IMR-90 (cell line): ENCODE results near the gene RGMA. TPM values are rescaled to one million over a fixed set of nuclear protein-coding genes. Genes with fewer than 3 reads are reported as not detected.

Experiments
- ATAC-seq: fragments of 200-7000 bp; cut with Tn5 transposase; 2 replicates; pipeline ENCODE4 v1.9.1; 2020; ENCODE audit warnings: low read depth, mild to moderate bottlenecking, moderate library complexity
- BruUV-seq: library from RNA; stranded (reverse); fragments of 400-500 nt; replicated peaks from 2 replicates; lab custom pipeline; 2021; lab: Mats Ljungman, UMichigan
- CTCF ChIA-PET: fragments of 300-600 bp; formaldehyde crosslinking; extraction: SDS; loops from one replicate; lab custom pipeline; 2021; ENCODE audit warnings: antibody characterized with exemption; lab: Yijun Ruan, JAX
- POLR2A ChIA-PET: fragments of 300-600 bp; sonication (Branson Sonifier 250); formaldehyde crosslinking; loops from one replicate; lab custom pipeline; 2022; ENCODE audit warnings: antibody characterized with exemption; ENCODE audit not compliant: unreplicated experiment; lab: Charles Lee
- DNase-seq: peaks from one replicate; pipeline ENCODE4 v3.0.0; 2013
- H2AFZ ChIP-seq: replicated peaks from 2 replicates; pipeline ENCODE3; 2013; ENCODE audit warnings: low read length, mild to moderate bottlenecking; ENCODE audit not compliant: poor library complexity
- H2AK5ac ChIP-seq: 2 replicates; pipeline ENCODE4 v1.6.1; 2013; ENCODE audit warnings: low read depth, low read length, inconsistent platforms
- H2AK9ac ChIP-seq: replicated peaks from 2 replicates; pipeline ENCODE3; 2013; ENCODE audit warnings: mild to moderate bottlenecking, low read depth, low read length, moderate library complexity; ENCODE audit not compliant: poor library complexity
- H2BK120ac ChIP-seq: 2 replicates; pipeline ENCODE4 v1.6.1; 2013; ENCODE audit warnings: low read depth, low read length, inconsistent platforms
- H2BK15ac ChIP-seq: 3 replicates; pipeline ENCODE4 v1.6.1; 2013; ENCODE audit warnings: low read depth, low read length, inconsistent platforms
- H2BK20ac ChIP-seq: 2 replicates; pipeline ENCODE4 v1.6.1; 2013; ENCODE audit warnings: low read depth, mild to moderate bottlenecking, inconsistent platforms, low read length, moderate library complexity
- H2BK5ac ChIP-seq: 2 replicates; pipeline ENCODE4 v1.6.1; 2013; ENCODE audit warnings: mild to moderate bottlenecking, low read depth, low read length, inconsistent platforms; ENCODE audit not compliant: poor library complexity, severe bottlenecking
- H3K14ac ChIP-seq: replicated peaks from 2 replicates; pipeline ENCODE4 v1.6.1; 2013; ENCODE audit warnings: low read depth, low read length, inconsistent platforms
- H3K18ac ChIP-seq: 2 replicates; pipeline ENCODE4 v1.6.1; 2013; ENCODE audit warnings: low read depth, low read length, control low read depth
- H3K23ac ChIP-seq: 2 replicates; pipeline ENCODE4 v1.6.1; 2013; ENCODE audit warnings: low read depth, low read length, inconsistent platforms
- H3K27ac ChIP-seq: 2 replicates; pipeline ENCODE4 v1.5.1; 2013; ENCODE audit warnings: mild to moderate bottlenecking, control low read depth, low read length; ENCODE audit not compliant: insufficient read depth
- H3K27me3 ChIP-seq: 2 replicates; pipeline ENCODE4 v1.6.1; 2013; ENCODE audit warnings: low read length; ENCODE audit not compliant: control insufficient read depth, insufficient read depth
- H3K36me3 ChIP-seq: 2 replicates; pipeline ENCODE4 v1.6.1; 2013; ENCODE audit warnings: low read length, mixed read lengths; ENCODE audit not compliant: control insufficient read depth, insufficient read depth
- H3K4ac ChIP-seq: 2 replicates; pipeline ENCODE4 v1.6.1; 2013; ENCODE audit warnings: low read depth, low read length, inconsistent platforms
- H3K4me1 ChIP-seq: 2 replicates; pipeline ENCODE4 v1.6.1; 2013; ENCODE audit warnings: low read length, mixed read lengths; ENCODE audit not compliant: control insufficient read depth, insufficient read depth
- H3K4me2 ChIP-seq: 2 replicates; pipeline ENCODE4 v1.6.1; 2013; ENCODE audit warnings: low read depth, mild to moderate bottlenecking, control low read depth, low read length, moderate library complexity
- H3K4me3 ChIP-seq: 2 replicates; pipeline ENCODE4 v1.5.1; 2013; ENCODE audit warnings: low read depth, mild to moderate bottlenecking, control low read depth, low read length, moderate library complexity; ENCODE audit not compliant: insufficient read depth
- H3K56ac ChIP-seq: 2 replicates; pipeline ENCODE4 v1.6.1; 2013; ENCODE audit warnings: low read length, inconsistent platforms; ENCODE audit not compliant: insufficient read depth; ENCODE audit errors: extremely low read depth
- H3K79me1 ChIP-seq, 2 experiments: 2 replicates each; pipeline ENCODE4 v1.6.1; 2013; ENCODE audit warnings: low read length in 2 of 2, inconsistent platforms in 1 of 2, low read depth in 1 of 2
- H3K9ac ChIP-seq: 2 replicates; pipeline ENCODE4 v1.6.1; 2013; ENCODE audit warnings: low read depth, low read length, control low read depth
- H3K9me1 ChIP-seq: 2 replicates; pipeline ENCODE4 v1.6.1; 2013; ENCODE audit warnings: low read length, inconsistent platforms; ENCODE audit not compliant: insufficient read depth
- H3K9me3 ChIP-seq: 2 replicates; pipeline ENCODE4 v1.6.1; 2013; ENCODE audit warnings: low read length; ENCODE audit not compliant: control insufficient read depth, insufficient read depth
- H4K20me1 ChIP-seq: 2 replicates; pipeline ENCODE4 v1.6.1; 2013; ENCODE audit warnings: low read length, inconsistent platforms; ENCODE audit not compliant: insufficient read depth
- H4K5ac ChIP-seq: 2 replicates; pipeline ENCODE4 v1.6.1; 2013; ENCODE audit warnings: mild to moderate bottlenecking, low read depth, low read length, control low read depth
- H4K8ac ChIP-seq, 2 experiments: 2 replicates each; pipeline ENCODE4 v1.6.1; 2013; ENCODE audit warnings: low read depth in 2 of 2, low read length in 2 of 2, control low read depth in 1 of 2, inconsistent platforms in 1 of 2
- H4K91ac ChIP-seq: 2 replicates; pipeline ENCODE4 v1.6.1; 2013; ENCODE audit warnings: low read depth, low read length, inconsistent platforms; ENCODE audit not compliant: insufficient read depth
- BHLHE40 ChIP-seq: fragments of 150-350 bp; IDR thresholded peaks from 2 replicates; pipeline ENCODE4 v1.6.1; 2016; ENCODE audit warnings: mild to moderate bottlenecking, low read depth, low read length
- CEBPB ChIP-seq: IDR thresholded peaks from 2 replicates; pipeline ENCODE4 v1.6.1; 2012; ENCODE audit warnings: low read depth, low read length, improper control_type of control experiment
- CHD1 ChIP-seq: IDR thresholded peaks from 2 replicates; pipeline ENCODE4 v1.6.1; 2012; ENCODE audit warnings: low read depth, low read length, improper control_type of control experiment
- CTCF ChIP-seq: conservative IDR thresholded peaks from 2 replicates; pipeline ENCODE4 v1.5.1; 2012; ENCODE audit warnings: mild to moderate bottlenecking, low read depth, low read length, improper control_type of control experiment
- FOS ChIP-seq: fragments of 150-350 bp; IDR thresholded peaks from 2 replicates; pipeline ENCODE4 v1.6.1; 2016; ENCODE audit warnings: low read depth, low read length
- MAZ ChIP-seq: IDR thresholded peaks from 2 replicates; pipeline ENCODE4 v1.6.1; 2012; ENCODE audit warnings: low read depth, mild to moderate bottlenecking, low read length, improper control_type of control experiment, moderate library complexity, borderline replicate concordance
- MXI1 ChIP-seq: IDR thresholded peaks from 2 replicates; pipeline ENCODE4 v1.6.1; 2012; ENCODE audit warnings: low read depth, mild to moderate bottlenecking, low read length, moderate library complexity, borderline replicate concordance
- NFE2L2 ChIP-seq: fragments of 150-350 bp; IDR thresholded peaks from 2 replicates; pipeline ENCODE4 v1.6.1; 2016; ENCODE audit warnings: low read depth, mild to moderate bottlenecking, low read length
- RAD21 ChIP-seq: IDR thresholded peaks from 2 replicates; pipeline ENCODE4 v1.6.1; 2012; ENCODE audit warnings: low read length, improper control_type of control experiment
- RCOR1 ChIP-seq: IDR thresholded peaks from 2 replicates; pipeline ENCODE4 v1.6.1; 2012; ENCODE audit warnings: mild to moderate bottlenecking, low read length, improper control_type of control experiment; ENCODE audit not compliant: insufficient replicate concordance
- USF2 ChIP-seq: fragments of 150-350 bp; IDR thresholded peaks from 2 replicates; pipeline ENCODE4 v1.6.1; 2017; ENCODE audit warnings: mild to moderate bottlenecking, antibody characterized with exemption, low read length, low read depth
- WGBS, 2 experiments: methylation state at CpG; one replicate each; pipeline versions ENCODE4 v1.1.5 to v1.1.7; 2013; ENCODE audit warnings: missing lambda C conversion rate in 2 of 2; ENCODE audit not compliant: insufficient read length in 1 of 2; ENCODE audit errors: extremely low coverage in 2 of 2; 5-methylcytosine and 5-hydroxymethylcytosine counted together
- dilution Hi-C: fragments of 300-500 bp; cut with HindIII; formaldehyde crosslinking; loops from one replicate; pipeline ENCODE4 v1.14.3; 2018; ENCODE audit warnings: low sequenced_read_pairs; ENCODE audit not compliant: unreplicated experiment
- in situ Hi-C: fragments of 300-500 bp; cut with MboI; formaldehyde crosslinking; loops from 3 replicates; pipeline ENCODE4 v1.14.3; 2019; ENCODE audit warnings: low sequenced_read_pairs, inconsistent platforms, mixed read lengths
- intact Hi-C: fragments of 100-400 bp; cut with micrococcal nuclease; formaldehyde crosslinking; loops from 2 replicates; pipeline ENCODE4 v1.10.0; 2022
- polyA plus RNA-seq, 3 experiments: library from polyadenylated mRNA; depleted of rRNA; stranded (reverse); fragments of >200 nt; gene quantifications; 2 replicates each; pipeline ENCODE4 v1.2.3, GENCODE V29; 2012; ENCODE audit warnings: low replicate concordance in 1 of 3
- total RNA-seq: library from RNA; depleted of rRNA; stranded (reverse); fragments of >200 nt; gene quantifications from 2 replicates; pipeline ENCODE4 v1.2.3, GENCODE V29; 2012

The RGMA gene
- total and polyA plus RNA-seq, 2 of the 4 experiments (the other 2 are of a cell fraction) = 0.18 to 0.26 TPM

- no peak for TF ChIP-seq BHLHE40
These were observed 33.2 kb upstream of the RGMA start (continued) for GRCh38 chr15:93121973-93122910.

GRCh38 chr15:93121107-93121506, 32.1 kb upstream of the RGMA start:
- H3K4me2 ChIP-seq = no peak overlapping the region
- TF ChIP-seq MAZ = no peak
- TF ChIP-seq CEBPB = no peak
- no peak for TF ChIP-seq MXI1
- TF ChIP-seq CTCF = no peak
- TF ChIP-seq CHD1 = no peak
- TF ChIP-seq FOS = no peak
- no peak for TF ChIP-seq RAD21
- no peak for TF ChIP-seq NFE2L2
- no peak for TF ChIP-seq RCOR1
- TF ChIP-seq USF2 = no peak
- no peaks in the 10 kb centered on the region for H3K4me1 ChIP-seq
- H3K27ac ChIP-seq = no peak overlapping the region
- H2AK9ac ChIP-seq = no peak overlapping the region
- H2BK120ac ChIP-seq = no peak overlapping the region
- no peaks in the 10 kb centered on the region for H4K20me1 ChIP-seq
- H3K18ac ChIP-seq = no peak overlapping the region
- ChIA-PET CTCF (no interaction called here), POLR2A (interaction anchor here (0.5 kb wide), 1 partner anchor 85 kb away, joined by 13 read pairs; no protein-coding TSS in a partner anchor)
- H3K9ac ChIP-seq = no peak overlapping the region
- no peaks in the 10 kb centered on the region for H3K36me3 ChIP-seq
- H3K4me3 ChIP-seq = no peak overlapping the region
- no peak overlapping the region for H3K4ac ChIP-seq
- H3K14ac ChIP-seq = no peak overlapping the region
- in situ Hi-C loops (no loop called here), intact Hi-C loops (no loop called here), dilution Hi-C loops (no loop called here)
- no peak overlapping the region for H3K56ac ChIP-seq
- no peak overlapping the region for H2BK15ac ChIP-seq
- no CpG with 5 or more reads among the region's 5 CpGs for WGBS, 2 experiments
- ATAC-seq = no peak
- no peaks in the 10 kb centered on the region for H3K9me1 ChIP-seq
- BruUV-seq = no TSS peak
- no peak overlapping the region for H4K8ac ChIP-seq
- H4K91ac ChIP-seq = no peak overlapping the region
- H3K23ac ChIP-seq = no peak overlapping the region
- no peaks in the 10 kb centered on the region for H3K27me3 ChIP-seq
- H2BK20ac ChIP-seq = no peak overlapping the region
- no peak for DNase-seq
- H3K9me3 ChIP-seq = peaks cover 10% of the 10 kb centered on the region; the same call in 1 of the 2 replicates
- no peak overlapping the region for H2AFZ ChIP-seq
- H2BK5ac ChIP-seq = no peak overlapping the region
- H3K79me1 ChIP-seq = no peaks in the 10 kb centered on the region
- no peak overlapping the region for H4K5ac ChIP-seq
- no peak overlapping the region for H2AK5ac ChIP-seq
